Measurements from ENCODE around the gene EML1.

EML1 gene

DNA sequence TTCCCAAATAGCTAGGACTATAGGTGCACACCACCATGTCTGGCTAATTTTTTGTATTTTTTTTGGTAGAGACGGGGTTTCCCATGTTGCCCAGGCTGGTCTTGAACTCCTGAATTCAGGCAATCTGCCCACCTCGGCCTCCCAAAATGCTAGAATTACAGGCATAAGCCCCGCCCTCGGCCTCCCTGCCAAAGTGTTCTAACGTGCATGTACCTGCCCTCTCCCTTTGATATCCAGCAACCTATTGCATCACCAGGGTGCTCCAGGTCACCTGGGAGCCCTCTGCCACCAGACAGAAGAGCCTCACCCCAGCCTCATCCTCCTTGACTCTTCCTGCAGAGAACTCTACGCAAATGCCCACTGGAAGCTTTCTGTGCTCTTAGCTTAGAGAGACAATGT is 2.2 kb upstream of the EML1 start:
- H3K4me3 ChIP-seq (replicated peaks; ENCODE audit: insufficient read depth, low read length) = no peak overlapping the region
- no peak overlapping the region for H3K27ac ChIP-seq (replicated peaks)
- H3K27me3 ChIP-seq (ENCODE audit: insufficient read depth, poor library complexity, severe bottlenecking) = peaks cover 34% of the 10 kb centered on the region
- no peak for TF ChIP-seq GABPA (IDR thresholded peaks at IDR 0.05; ENCODE audit: low read depth)
- TF ChIP-seq, protein P1, sequence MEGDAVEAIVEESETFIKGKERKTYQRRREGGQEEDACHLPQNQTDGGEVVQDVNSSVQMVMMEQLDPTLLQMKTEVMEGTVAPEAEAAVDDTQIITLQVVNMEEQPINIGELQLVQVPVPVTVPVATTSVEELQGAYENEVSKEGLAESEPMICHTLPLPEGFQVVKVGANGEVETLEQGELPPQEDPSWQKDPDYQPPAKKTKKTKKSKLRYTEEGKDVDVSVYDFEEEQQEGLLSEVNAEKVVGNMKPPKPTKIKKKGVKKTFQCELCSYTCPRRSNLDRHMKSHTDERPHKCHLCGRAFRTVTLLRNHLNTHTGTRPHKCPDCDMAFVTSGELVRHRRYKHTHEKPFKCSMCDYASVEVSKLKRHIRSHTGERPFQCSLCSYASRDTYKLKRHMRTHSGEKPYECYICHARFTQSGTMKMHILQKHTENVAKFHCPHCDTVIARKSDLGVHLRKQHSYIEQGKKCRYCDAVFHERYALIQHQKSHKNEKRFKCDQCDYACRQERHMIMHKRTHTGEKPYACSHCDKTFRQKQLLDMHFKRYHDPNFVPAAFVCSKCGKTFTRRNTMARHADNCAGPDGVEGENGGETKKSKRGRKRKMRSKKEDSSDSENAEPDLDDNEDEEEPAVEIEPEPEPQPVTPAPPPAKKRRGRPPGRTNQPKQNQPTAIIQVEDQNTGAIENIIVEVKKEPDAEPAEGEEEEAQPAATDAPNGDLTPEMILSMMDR (IDR thresholded peaks at IDR 0.05; ENCODE audit: insufficient read depth, low read length) = no peak
- no peak for TF ChIP-seq POLR2AphosphoS5 (IDR thresholded peaks at IDR 0.05; ENCODE audit: low read depth)
- TF ChIP-seq, protein P2, sequence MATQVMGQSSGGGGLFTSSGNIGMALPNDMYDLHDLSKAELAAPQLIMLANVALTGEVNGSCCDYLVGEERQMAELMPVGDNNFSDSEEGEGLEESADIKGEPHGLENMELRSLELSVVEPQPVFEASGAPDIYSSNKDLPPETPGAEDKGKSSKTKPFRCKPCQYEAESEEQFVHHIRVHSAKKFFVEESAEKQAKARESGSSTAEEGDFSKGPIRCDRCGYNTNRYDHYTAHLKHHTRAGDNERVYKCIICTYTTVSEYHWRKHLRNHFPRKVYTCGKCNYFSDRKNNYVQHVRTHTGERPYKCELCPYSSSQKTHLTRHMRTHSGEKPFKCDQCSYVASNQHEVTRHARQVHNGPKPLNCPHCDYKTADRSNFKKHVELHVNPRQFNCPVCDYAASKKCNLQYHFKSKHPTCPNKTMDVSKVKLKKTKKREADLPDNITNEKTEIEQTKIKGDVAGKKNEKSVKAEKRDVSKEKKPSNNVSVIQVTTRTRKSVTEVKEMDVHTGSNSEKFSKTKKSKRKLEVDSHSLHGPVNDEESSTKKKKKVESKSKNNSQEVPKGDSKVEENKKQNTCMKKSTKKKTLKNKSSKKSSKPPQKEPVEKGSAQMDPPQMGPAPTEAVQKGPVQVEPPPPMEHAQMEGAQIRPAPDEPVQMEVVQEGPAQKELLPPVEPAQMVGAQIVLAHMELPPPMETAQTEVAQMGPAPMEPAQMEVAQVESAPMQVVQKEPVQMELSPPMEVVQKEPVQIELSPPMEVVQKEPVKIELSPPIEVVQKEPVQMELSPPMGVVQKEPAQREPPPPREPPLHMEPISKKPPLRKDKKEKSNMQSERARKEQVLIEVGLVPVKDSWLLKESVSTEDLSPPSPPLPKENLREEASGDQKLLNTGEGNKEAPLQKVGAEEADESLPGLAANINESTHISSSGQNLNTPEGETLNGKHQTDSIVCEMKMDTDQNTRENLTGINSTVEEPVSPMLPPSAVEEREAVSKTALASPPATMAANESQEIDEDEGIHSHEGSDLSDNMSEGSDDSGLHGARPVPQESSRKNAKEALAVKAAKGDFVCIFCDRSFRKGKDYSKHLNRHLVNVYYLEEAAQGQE (IDR thresholded peaks at IDR 0.05; ENCODE audit: insufficient replicate concordance, low read depth) = no peak
- TF ChIP-seq SPI1 (IDR thresholded peaks at IDR 0.05; ENCODE audit: borderline replicate concordance, low read depth) = no peak
- no peak for DNase-seq (ENCODE audit: low read depth in 1 of 2, low spot score in 1 of 2)

DNA sequence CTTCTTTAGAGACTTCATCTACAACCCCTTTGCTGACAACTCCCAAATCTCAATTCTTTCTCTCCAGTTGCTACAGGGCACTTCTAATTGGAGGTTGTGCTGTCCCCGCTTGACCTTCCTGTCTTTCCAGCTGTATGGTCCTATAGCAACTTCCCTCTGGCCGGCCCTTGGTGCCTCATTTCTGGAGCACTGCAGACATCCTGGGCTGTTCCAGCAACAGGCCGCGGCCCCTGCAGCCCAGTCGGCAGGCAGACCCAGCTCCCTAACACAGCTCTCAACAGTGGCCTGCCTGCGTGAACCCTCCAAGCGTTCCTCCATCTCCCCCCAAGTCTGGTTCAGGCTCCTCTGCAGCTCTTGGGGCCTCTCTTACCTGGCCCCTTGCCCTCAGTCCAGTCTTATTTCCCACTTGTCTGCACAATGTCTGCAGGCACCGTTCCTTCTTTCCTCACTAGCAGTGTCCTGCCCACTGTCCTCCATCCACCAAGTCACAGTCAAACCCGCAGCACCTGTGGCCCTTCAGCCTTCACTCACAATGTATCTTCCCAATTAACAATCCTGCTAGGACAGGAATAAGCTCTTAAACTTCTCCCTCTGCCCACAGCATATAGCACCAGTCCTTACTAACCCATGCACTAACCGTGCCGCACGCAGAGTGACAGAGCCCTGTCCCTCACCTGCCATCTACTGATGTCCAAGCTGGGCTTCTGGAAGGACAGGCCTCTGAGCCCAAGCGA is 1.6 kb upstream of the EML1 start:
- no peak for DNase-seq (ENCODE audit: low read depth in 1 of 2, low spot score in 1 of 2)
- Histone ChIP-seq H3K27ac (replicated peaks) (no peak overlapping the region), H3K27me3 (ENCODE audit: insufficient read depth, poor library complexity, severe bottlenecking) (peaks cover 34% of the 10 kb centered on the region), H3K4me3 (replicated peaks; ENCODE audit: insufficient read depth, low read length) (no peak overlapping the region)
- TF ChIP-seq POLR2AphosphoS5 (IDR thresholded peaks at IDR 0.05; ENCODE audit: low read depth) = no peak
- TF ChIP-seq, protein P2 (IDR thresholded peaks at IDR 0.05; ENCODE audit: insufficient replicate concordance, low read depth) = no peak
- TF ChIP-seq GABPA (IDR thresholded peaks at IDR 0.05; ENCODE audit: low read depth) = no peak
- TF ChIP-seq, protein P1 (IDR thresholded peaks at IDR 0.05; ENCODE audit: insufficient read depth, low read length) = no peak
- no peak for TF ChIP-seq SPI1 (IDR thresholded peaks at IDR 0.05; ENCODE audit: borderline replicate concordance, low read depth)

DNA sequence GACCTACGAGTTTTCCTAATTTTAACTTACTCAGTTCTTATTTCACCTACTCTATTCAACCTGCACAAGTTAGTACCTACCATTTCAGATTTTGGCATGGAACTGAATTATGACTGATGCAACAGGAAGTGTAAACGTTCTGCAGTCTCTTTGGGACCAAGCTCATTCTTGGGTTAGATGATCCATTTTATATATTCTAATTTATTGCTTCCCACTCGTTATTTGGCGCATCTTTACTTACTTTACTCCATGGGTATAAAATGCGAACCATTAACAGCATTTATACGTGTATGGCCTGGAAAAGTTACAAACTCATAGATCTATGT is 1.0 kb upstream of the EML1 start:
- Histone ChIP-seq H3K27me3 (ENCODE audit: insufficient read depth, poor library complexity, severe bottlenecking) (peaks cover 34% of the 10 kb centered on the region), H3K27ac (replicated peaks) (no peak overlapping the region), H3K4me3 (replicated peaks; ENCODE audit: insufficient read depth, low read length) (no peak overlapping the region)
- no peak for DNase-seq (ENCODE audit: low read depth in 1 of 2, low spot score in 1 of 2)
- TF ChIP-seq POLR2AphosphoS5 (IDR thresholded peaks at IDR 0.05; ENCODE audit: low read depth) (no peak), GABPA (IDR thresholded peaks at IDR 0.05; ENCODE audit: low read depth) (no peak), SPI1 (IDR thresholded peaks at IDR 0.05; ENCODE audit: borderline replicate concordance, low read depth) (no peak)
- TF ChIP-seq, protein P2 (IDR thresholded peaks at IDR 0.05; ENCODE audit: insufficient replicate concordance, low read depth) = no peak
- TF ChIP-seq, protein P1 (IDR thresholded peaks at IDR 0.05; ENCODE audit: insufficient read depth, low read length) = no peak
